Activated CD4-positive, alpha-beta T cell treated with anti-CD3 and anti-CD28 coated beads for 24 hours (primary cell): ENCODE data around the gene PIF1.

Experiments used
- DNase-seq, 2 donors: peaks; one replicate each; pipeline ENCODE4 v3.0.0-alpha.2; 2020; ENCODE audit warnings: low read depth in 2 of 2

The PIF1 gene

DNA sequence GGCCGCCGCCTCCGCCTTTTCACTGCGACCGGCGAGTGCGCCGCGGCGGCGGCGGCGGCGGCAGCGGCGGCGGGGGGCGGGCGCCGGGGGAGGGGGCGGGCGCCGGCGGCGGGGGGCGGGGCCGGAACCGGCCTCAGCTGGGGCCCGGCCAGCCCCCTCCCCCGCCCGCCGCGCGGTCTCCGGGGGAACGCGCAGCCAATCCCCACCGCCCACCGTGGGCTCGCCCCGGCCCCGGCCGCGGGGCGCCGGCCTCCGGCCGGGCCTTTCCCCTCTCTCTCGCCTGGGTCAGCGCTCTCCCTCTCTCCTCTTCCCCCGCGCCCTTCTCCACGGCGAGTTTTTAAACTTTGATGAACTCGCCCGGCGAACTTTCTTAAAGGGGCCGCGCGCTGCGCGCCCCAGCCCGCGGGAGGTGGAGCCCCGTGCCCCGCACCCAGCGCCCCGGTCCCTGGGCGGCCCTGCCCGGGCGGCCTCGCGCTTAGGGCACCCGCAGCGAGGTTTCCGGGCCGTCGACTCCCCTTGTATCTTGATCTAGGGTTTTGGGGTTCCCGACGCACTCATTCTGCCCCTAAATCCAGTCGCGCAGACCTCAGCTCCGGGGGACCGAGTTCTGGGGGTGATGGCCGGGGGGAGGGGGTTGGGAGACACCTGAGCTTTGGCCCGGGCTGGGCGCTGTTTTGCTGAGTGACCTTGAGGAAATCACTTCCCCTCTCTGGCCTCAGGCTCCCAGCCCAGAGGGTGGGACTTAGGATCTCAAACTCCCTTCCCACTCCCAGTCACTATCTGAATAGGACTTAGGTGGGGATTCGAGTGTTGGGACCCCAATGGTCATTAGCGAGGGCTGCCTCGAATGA, 49.7 kb downstream of the PIF1 start, which contains the start of gene RBPMS2:
TSS of gene RBPMS2 (minus strand) at position 39 of the 851 bp plus-strand sequence. CDS start 270 bp downstream, outside the sequence.
- DNase-seq = no peak

GRCh38 chr15:64774629-64775493, 50.6 kb downstream of the PIF1 start:
- no peak for DNase-seq

GRCh38 chr15:64774037-64774628, 51.3 kb downstream of the PIF1 start:
- no peak for DNase-seq

DNA sequence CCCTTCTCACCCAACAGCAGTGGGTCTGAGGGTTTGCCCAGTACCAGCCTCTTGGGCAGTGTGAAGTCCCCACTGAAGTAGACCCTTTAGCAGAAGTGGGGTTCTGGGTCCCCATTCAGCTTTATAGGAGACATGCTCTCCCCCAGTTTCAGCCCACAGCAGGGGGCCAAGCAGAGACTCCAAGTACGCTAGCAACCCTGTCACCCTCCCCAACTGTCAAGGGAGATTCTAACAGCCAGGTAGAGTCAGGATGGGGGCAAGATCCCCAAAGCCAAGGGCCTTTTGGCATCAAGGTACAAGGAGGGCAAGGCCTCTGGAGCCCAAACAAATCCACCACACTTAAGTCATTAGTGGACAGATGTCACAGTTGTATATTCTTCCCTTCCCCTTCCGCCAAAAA, 51.8 kb downstream of the PIF1 start:
- no peak for DNase-seq

- no peak for DNase-seq
These were observed 52.5 kb downstream of the PIF1 start for GRCh38 chr15:64772964-64773363.

GRCh38 chr15:64772488-64772887, 53.0 kb downstream of the PIF1 start:
- no peak for DNase-seq

DNA sequence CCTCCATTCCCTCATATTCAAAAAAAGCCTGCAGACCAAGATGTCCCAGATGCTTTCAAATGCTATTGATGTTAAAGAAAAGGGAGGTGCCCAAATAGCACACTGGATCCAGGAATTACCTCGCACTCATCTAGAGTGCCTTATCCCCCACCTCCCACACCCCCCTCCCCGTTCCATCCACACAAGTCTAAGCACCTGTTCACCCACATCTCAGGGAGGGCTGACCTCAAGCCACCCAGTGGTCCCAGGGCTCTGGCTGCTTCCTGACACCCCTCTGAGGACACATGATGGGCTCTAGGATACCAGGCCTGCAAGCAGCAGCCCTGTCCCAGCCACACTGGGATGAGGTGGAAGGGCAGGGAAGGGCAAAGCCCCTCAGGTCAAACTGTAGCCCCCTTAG, 54.8 kb downstream of the PIF1 start:
- no peak for DNase-seq

GRCh38 chr15:64767203-64767602, 58.2 kb downstream of the PIF1 start:
- DNase-seq = no peak

GRCh38 chr15:64766058-64766457, 59.4 kb downstream of the PIF1 start:
- no peak for DNase-seq
